Upper lobe of left lung (tissue), 6 donors: ENCODE data around the gene BIN2. TPM values are rescaled to one million over a fixed set of nuclear protein-coding genes. Genes with fewer than 3 reads are reported as not detected.

ENCODE experiments used
- ATAC-seq, 2 donors: fragments of 200-7000 bp; cut with Tn5 transposase; one replicate each; pipeline ENCODE4 v1.9.1; 2022; ENCODE audit warnings: mild to moderate bottlenecking in 2 of 2, moderate library complexity in 2 of 2; ENCODE audit not compliant: low FRiP score in 2 of 2
- DNase-seq, 2 donors: peaks; one replicate each; pipeline ENCODE4 v3.0.0-alpha.2; 2019 to 2020
- H3K27ac ChIP-seq, 4 donors: fragments of 200-600 bp; sonication (generic); one replicate each; pipeline ENCODE4 v1.5.1; 2016 to 2019
- H3K27me3 ChIP-seq, 4 donors: fragments of 200-600 bp; sonication (generic); one replicate each; pipeline ENCODE4 v1.5.1; 2017 to 2019
- H3K36me3 ChIP-seq, 4 donors: fragments of 200-600 bp; sonication (generic); one replicate each; pipeline ENCODE4 v1.5.1; 2016 to 2019
- H3K4me1 ChIP-seq, 4 donors: fragments of 200-600 bp; sonication (generic); one replicate each; pipeline ENCODE4 v1.5.1; 2018 to 2019
- H3K4me3 ChIP-seq, 4 donors: fragments of 200-600 bp; sonication (generic); one replicate each; pipeline ENCODE4 v1.5.1; 2017 to 2019; ENCODE audit warnings: mild to moderate bottlenecking in 2 of 4, moderate library complexity in 1 of 4
- H3K9me3 ChIP-seq, 4 donors: fragments of 200-600 bp; sonication (generic); one replicate each; pipeline ENCODE4 v1.5.1; 2018 to 2019
- EP300 ChIP-seq, 4 donors: sonication (generic); formaldehyde crosslinking; IDR thresholded peaks; one replicate each; pipeline ENCODE4 v1.5.1; 2017; ENCODE audit warnings: antibody characterized with exemption in 4 of 4, control low read depth in 2 of 4
- POLR2A ChIP-seq, 4 donors: fragments of 450-650 bp; IDR thresholded peaks; one replicate each; pipeline ENCODE4 v1.5.1; 2016 to 2017; ENCODE audit warnings: antibody characterized with exemption in 4 of 4, mild to moderate bottlenecking in 2 of 4
- POLR2AphosphoS5 ChIP-seq, 2 donors: sonication (generic); formaldehyde crosslinking; IDR thresholded peaks; one replicate each; pipeline ENCODE4 v1.5.1; 2017; ENCODE audit warnings: antibody characterized with exemption in 2 of 2
- WGBS, 2 donors: methylation state at CpG; one replicate each; pipeline ENCODE4 v1.1.5; 2017 to 2018; 5-methylcytosine and 5-hydroxymethylcytosine counted together
- total RNA-seq, 6 donors: library from RNA; depleted of rRNA in 4 of 6; stranded (reverse); fragments of >200 nt in 4 of 6; gene quantifications; one replicate each; pipeline versions ENCODE4 v1.1.0 to v1.2.1, GENCODE V29; 2016 to 2021
- TF ChIP-seq, protein P1 (sequence below), 6 experiments: fragments of 450-650 bp in 4 of 6; fragments of 200-600 bp in 2 of 6; sonication (generic) in 2 of 6; IDR thresholded peaks; one replicate each; pipeline ENCODE4 v1.5.1; 2016 to 2019; ENCODE audit warnings: antibody characterized with exemption in 6 of 6
- donor health status: DM: no; HTN: no; CAD: no; lungs with moderate emphysema.
- donor health status: DM: no; HTN: yes; CAD: no; lungs with severe emphysema.

BIN2 gene
- total RNA-seq, 6 donors from 2014 or later, result 16.5 to 54.5 (median 30.6) TPM

DNA sequence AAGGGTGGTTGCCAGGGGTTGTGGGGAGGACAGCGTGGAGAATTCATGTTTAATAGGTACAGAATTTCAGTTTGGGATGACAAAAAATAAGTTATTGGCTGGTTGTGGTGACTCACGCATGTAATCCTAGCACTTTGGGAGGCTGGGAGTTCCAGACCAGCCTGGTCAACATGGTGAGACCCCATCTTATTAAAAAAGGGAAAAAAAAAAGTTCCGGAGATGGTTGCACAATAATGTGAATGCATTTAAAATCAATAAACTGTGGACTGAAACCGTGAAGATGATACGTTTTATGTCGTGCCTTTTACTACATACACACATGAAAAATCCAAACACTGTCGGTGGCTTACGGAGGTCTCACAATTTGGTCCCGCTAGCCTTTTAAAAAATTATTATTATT, 46.7 kb upstream of the BIN2 start:
- Histone ChIP-seq H3K27me3 (no peaks in the 10 kb centered on the region), H3K36me3 (no peaks in the 10 kb centered on the region), H3K4me3 (no peak overlapping the region), H3K9me3 (no peaks in the 10 kb centered on the region), H3K4me1 (peaks cover 0 to 21% (median 4%) of the 10 kb centered on the region in 4 donors), H3K27ac (no peak overlapping the region)
- WGBS, 2 donors, result 94 to 96% methylated on average over 9 of the region's 9 CpGs
- TF ChIP-seq, protein P1, sequence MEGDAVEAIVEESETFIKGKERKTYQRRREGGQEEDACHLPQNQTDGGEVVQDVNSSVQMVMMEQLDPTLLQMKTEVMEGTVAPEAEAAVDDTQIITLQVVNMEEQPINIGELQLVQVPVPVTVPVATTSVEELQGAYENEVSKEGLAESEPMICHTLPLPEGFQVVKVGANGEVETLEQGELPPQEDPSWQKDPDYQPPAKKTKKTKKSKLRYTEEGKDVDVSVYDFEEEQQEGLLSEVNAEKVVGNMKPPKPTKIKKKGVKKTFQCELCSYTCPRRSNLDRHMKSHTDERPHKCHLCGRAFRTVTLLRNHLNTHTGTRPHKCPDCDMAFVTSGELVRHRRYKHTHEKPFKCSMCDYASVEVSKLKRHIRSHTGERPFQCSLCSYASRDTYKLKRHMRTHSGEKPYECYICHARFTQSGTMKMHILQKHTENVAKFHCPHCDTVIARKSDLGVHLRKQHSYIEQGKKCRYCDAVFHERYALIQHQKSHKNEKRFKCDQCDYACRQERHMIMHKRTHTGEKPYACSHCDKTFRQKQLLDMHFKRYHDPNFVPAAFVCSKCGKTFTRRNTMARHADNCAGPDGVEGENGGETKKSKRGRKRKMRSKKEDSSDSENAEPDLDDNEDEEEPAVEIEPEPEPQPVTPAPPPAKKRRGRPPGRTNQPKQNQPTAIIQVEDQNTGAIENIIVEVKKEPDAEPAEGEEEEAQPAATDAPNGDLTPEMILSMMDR (IDR thresholded peaks at IDR 0.05), result no peak
- TF ChIP-seq POLR2AphosphoS5 (IDR thresholded peaks at IDR 0.05), result no peak
- no peak for TF ChIP-seq EP300 (IDR thresholded peaks at IDR 0.05)
- TF ChIP-seq POLR2A (IDR thresholded peaks at IDR 0.05), result no peak
- DNase-seq (no peak), ATAC-seq (no peak)

DNA sequence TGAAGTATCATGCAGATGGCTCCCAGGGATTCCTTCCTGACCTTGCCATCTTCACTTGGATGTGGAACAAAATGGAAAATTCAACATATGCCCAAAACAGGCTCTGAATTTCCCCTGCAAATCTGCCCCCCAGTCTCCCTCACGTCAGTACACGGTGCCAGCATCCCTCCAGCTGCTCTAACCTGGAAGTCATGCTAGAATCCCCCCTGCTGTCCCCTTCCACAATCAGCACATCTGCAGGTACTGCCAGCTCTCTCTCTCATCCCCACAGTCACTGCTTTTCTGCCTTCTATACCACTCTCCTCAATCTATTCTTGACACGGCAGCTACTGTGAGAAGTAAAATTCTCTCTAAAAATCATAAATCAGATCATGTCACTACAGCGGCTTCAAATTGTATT, 45.6 kb upstream of the BIN2 start:
- Histone ChIP-seq H3K36me3 (no peaks in the 10 kb centered on the region), H3K4me1 (peaks cover 0 to 21% (median 4%) of the 10 kb centered on the region in 4 donors), H3K4me3 (no peak overlapping the region), H3K27ac (no peak overlapping the region), H3K9me3 (no peaks in the 10 kb centered on the region), H3K27me3 (no peaks in the 10 kb centered on the region)
- ATAC-seq (no peak), DNase-seq (no peak)
- TF ChIP-seq EP300 (IDR thresholded peaks at IDR 0.05), result no peak
- TF ChIP-seq POLR2AphosphoS5 (IDR thresholded peaks at IDR 0.05), result no peak
- TF ChIP-seq, protein P1 (IDR thresholded peaks at IDR 0.05), result no peak
- TF ChIP-seq POLR2A (IDR thresholded peaks at IDR 0.05), result no peak
- WGBS, 2 donors, result 80 to 86% methylated on average over 4 of the region's 4 CpGs

DNA sequence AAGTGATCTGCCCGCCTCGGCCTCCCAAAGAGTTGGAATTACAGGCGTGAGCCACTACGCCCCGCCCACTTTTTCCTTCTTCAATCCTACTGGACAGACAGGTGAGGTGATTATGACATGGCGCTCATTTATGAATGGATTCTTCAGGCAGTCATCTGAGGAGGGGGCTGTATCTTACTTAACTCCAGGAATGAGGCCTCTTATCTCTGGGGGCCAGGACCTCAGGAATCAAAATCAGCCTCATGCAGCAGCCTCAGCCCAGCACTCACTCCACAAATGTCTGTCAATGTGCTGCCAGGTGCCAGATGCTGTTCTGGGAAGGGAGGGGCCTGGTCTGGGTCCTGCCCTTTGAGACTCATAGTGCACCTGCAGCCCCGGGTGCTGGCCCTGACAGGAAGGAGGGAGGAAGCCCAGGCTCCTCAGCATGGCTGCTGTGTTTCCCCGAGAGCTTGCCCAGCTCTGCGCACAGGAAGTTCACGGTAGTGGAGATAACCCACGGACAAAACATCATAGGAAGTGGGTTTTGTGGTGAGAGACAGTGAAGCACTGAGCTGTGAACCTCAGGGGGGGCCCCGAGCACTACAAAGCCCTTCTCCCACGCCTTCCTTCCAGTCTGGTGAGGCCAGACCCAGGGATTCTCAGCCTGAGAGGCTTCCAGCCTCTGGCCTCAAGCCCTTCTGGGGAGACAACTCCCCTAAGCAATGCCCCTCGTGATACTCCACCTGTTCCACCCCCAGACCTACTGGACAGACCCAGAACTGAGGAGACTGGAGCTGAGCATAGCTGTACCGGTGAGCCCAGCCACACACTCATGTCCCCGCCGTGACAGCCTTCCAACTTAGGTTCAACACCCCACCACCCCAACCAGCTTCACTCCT, 44.9 kb upstream of the BIN2 start:
- no peaks in the 10 kb centered on the region for H3K9me3 ChIP-seq
- H3K4me3 ChIP-seq, result no peak overlapping the region
- no peak overlapping the region for H3K27ac ChIP-seq
- H3K4me1 ChIP-seq, result peaks cover 0 to 21% (median 4%) of the 10 kb centered on the region in 4 donors
- no peaks in the 10 kb centered on the region for H3K27me3 ChIP-seq
- peak in 1 of 2 donors; percentile 64 for DNase-seq
- peak; percentile 46 to 78 for ATAC-seq
- TF ChIP-seq, protein P1 (IDR thresholded peaks at IDR 0.05), result no peak
- peak in 1 of 2 donors; percentile 53 for TF ChIP-seq POLR2AphosphoS5 (IDR thresholded peaks at IDR 0.05)
- TF ChIP-seq EP300 (IDR thresholded peaks at IDR 0.05), result no peak
- no peak for TF ChIP-seq POLR2A (IDR thresholded peaks at IDR 0.05)
- WGBS, 2 donors, result 49 to 54% methylated on average over 16 to 17 of the region's 17 CpGs
- no peaks in the 10 kb centered on the region for H3K36me3 ChIP-seq

DNA sequence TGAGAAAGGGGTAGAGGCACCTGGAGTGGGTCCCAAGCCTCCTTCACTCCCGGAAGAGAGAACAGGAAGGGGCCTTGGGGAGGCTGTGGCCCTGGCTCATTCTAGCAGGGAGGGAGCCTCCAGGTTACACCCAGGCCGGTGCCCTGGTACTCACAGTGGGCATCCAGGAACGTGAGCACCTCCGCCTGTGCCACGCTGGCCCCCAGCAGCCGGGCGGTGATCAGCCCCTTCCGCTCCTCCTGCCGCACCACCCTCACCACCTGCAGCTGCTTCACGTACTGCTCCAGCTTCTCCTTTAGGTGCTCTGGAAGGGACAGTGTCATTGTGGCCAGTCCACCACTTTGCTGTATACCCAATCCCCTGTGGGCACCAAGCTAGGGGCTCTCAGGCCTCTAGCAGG, 41.3 kb upstream of the BIN2 start:
- DNase-seq, result peak in 1 of 2 donors; percentile 63
- Histone ChIP-seq H3K36me3 (no peaks in the 10 kb centered on the region), H3K27ac (no peak overlapping the region), H3K4me1 (peaks cover 0 to 11% (median 2%) of the 10 kb centered on the region in 4 donors), H3K27me3 (no peaks in the 10 kb centered on the region), H3K4me3 (no peak overlapping the region), H3K9me3 (no peaks in the 10 kb centered on the region)
- TF ChIP-seq EP300 (IDR thresholded peaks at IDR 0.05), result no peak
- no peak for TF ChIP-seq POLR2AphosphoS5 (IDR thresholded peaks at IDR 0.05)
- TF ChIP-seq, protein P1 (IDR thresholded peaks at IDR 0.05), result no peak
- TF ChIP-seq POLR2A (IDR thresholded peaks at IDR 0.05), result no peak
- ATAC-seq, result no peak
- WGBS, 2 donors, result 93 to 94% methylated on average over 9 to 10 of the region's 10 CpGs
